GM12873 (cell line): ENCODE results near the gene PAIP1.

Experiments used
- CTCF ChIP-seq: IDR thresholded peaks from 2 replicates; pipeline ENCODE4 v1.5.1; 2012; ENCODE audit warnings: low read depth, mild to moderate bottlenecking, moderate library complexity, low read length, control low read depth; ENCODE audit not compliant: insufficient read depth; ENCODE audit errors: missing control alignments

PAIP1 gene

GRCh38 chr5:43565043-43565442 is 8.2 kb upstream of the PAIP1 start:
- TF ChIP-seq CTCF, result no peak

- no peak for TF ChIP-seq CTCF
These were observed 7.5 kb upstream of the PAIP1 start for GRCh38 chr5:43564289-43564850.

- TF ChIP-seq CTCF, result no peak
These were observed 6.4 kb upstream of the PAIP1 start for GRCh38 chr5:43563321-43563720.

GRCh38 chr5:43561356-43561755 is 4.5 kb upstream of the PAIP1 start:
- TF ChIP-seq CTCF, result no peak

GRCh38 chr5:43560128-43560527 is 3.3 kb upstream of the PAIP1 start:
- TF ChIP-seq CTCF, result no peak

- no peak for TF ChIP-seq CTCF
These were observed 826 bp downstream of the PAIP1 start for GRCh38 chr5:43555895-43556606.

- TF ChIP-seq CTCF, result no peak
These were observed 2.4 kb downstream of the PAIP1 start for GRCh38 chr5:43554497-43554896.
